Measurements from ENCODE around the gene TBL3. TPM values are rescaled to one million over a fixed set of nuclear protein-coding genes. Genes with fewer than 3 reads are reported as not detected.

Gene TBL3
- polyA plus RNA-seq, 1 donor (not counting 4 experiments of a cell fraction or from before 2014, with no cell fraction given): 27.8 TPM

DNA sequence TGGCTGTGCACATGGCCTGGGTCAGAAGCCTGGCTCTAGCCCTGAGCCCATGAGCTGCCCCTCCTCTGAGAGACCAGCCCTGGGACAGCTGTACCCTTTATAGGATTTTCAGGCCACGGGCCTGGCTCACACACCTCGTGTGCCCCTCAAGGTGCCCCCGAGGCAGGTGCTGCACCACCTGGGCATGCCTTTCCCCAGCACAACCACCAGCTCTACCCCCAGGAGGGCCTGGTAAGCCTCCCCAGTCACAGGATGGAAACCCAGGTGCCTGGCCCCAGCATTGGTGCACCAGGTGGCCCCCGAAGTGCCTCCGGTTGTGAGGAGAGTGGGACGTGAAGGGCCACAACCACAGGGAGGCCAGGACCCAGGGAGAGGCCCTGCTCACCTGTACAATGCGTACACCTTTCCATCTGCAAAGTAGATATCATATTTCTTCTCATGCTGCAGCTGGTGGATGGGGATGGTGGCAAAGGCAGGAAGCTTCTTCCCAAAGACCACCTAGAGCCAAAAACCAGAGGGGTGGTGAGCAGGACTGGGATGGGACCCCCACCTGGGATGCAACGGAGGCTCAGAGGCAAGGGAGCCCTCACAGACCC lies 31.5 kb downstream of the TBL3 start:
- Histone ChIP-seq H2AFZ (ENCODE audit: control insufficient read depth, low read length) (no peak overlapping the region), H3K9me1 (ENCODE audit: control insufficient read depth, extremely low read depth, insufficient read depth, low read length) (no peaks in the 10 kb centered on the region), H3K79me2 (ENCODE audit: control insufficient read depth, insufficient read depth, low read length) (peaks cover 68% of the 10 kb centered on the region), H3K4me3 (ENCODE audit: control insufficient read depth in 2 of 3, extremely low read depth in 1 of 3, insufficient read depth in 2 of 3, low read depth in 1 of 3, low read length in 3 of 3) (no peak overlapping the region), H3K4me2 (ENCODE audit: control insufficient read depth, extremely low read depth, insufficient read depth, low read depth, low read length) (no peak overlapping the region), H3K4me1 (ENCODE audit: control insufficient read depth, extremely low read depth, insufficient read depth, low read length) (peaks cover 27% of the 10 kb centered on the region), H3K27me3 (ENCODE audit: control insufficient read depth, extremely low read depth, insufficient read depth, low read length) (no peaks in the 10 kb centered on the region), H3K27ac (ENCODE audit: control insufficient read depth, insufficient read depth, low read length) (no peak overlapping the region), H3K36me3 (ENCODE audit: control insufficient read depth in 2 of 2, extremely low read depth in 1 of 2, insufficient read depth in 2 of 2, low read length in 2 of 2) (peaks cover 31 to 71% of the 10 kb centered on the region in 2 experiments), H3K9me3 (ENCODE audit: control insufficient read depth, low read depth, low read length) (no peaks in the 10 kb centered on the region), H3K9ac (ENCODE audit: control insufficient read depth, extremely low read depth, insufficient read depth, low read length) (no peak overlapping the region), H4K20me1 (ENCODE audit: control insufficient read depth, extremely low read depth, insufficient read depth, low read length) (peaks cover 58% of the 10 kb centered on the region)
- no peak for FAIRE-seq
- dilution Hi-C loops (cut with MboI; ENCODE audit: extremely low pct_ligation_motif_present, low sequenced_read_pairs): no loop called here
- DNase-seq (ENCODE audit: low read depth, low spot score): no peak
- TF ChIP-seq, protein P1, sequence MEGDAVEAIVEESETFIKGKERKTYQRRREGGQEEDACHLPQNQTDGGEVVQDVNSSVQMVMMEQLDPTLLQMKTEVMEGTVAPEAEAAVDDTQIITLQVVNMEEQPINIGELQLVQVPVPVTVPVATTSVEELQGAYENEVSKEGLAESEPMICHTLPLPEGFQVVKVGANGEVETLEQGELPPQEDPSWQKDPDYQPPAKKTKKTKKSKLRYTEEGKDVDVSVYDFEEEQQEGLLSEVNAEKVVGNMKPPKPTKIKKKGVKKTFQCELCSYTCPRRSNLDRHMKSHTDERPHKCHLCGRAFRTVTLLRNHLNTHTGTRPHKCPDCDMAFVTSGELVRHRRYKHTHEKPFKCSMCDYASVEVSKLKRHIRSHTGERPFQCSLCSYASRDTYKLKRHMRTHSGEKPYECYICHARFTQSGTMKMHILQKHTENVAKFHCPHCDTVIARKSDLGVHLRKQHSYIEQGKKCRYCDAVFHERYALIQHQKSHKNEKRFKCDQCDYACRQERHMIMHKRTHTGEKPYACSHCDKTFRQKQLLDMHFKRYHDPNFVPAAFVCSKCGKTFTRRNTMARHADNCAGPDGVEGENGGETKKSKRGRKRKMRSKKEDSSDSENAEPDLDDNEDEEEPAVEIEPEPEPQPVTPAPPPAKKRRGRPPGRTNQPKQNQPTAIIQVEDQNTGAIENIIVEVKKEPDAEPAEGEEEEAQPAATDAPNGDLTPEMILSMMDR (optimal IDR thresholded peaks at IDR 0.05 in 1 of 3, IDR thresholded peaks at IDR 0.05 in 1 of 3, conservative IDR thresholded peaks at IDR 0.05 in 1 of 3; ENCODE audit: extremely low read depth in 1 of 3, insufficient read depth in 2 of 3, low read length in 3 of 3): no peak
- no peak for TF ChIP-seq EZH2 (IDR thresholded peaks at IDR 0.05; ENCODE audit: low read length)

DNA sequence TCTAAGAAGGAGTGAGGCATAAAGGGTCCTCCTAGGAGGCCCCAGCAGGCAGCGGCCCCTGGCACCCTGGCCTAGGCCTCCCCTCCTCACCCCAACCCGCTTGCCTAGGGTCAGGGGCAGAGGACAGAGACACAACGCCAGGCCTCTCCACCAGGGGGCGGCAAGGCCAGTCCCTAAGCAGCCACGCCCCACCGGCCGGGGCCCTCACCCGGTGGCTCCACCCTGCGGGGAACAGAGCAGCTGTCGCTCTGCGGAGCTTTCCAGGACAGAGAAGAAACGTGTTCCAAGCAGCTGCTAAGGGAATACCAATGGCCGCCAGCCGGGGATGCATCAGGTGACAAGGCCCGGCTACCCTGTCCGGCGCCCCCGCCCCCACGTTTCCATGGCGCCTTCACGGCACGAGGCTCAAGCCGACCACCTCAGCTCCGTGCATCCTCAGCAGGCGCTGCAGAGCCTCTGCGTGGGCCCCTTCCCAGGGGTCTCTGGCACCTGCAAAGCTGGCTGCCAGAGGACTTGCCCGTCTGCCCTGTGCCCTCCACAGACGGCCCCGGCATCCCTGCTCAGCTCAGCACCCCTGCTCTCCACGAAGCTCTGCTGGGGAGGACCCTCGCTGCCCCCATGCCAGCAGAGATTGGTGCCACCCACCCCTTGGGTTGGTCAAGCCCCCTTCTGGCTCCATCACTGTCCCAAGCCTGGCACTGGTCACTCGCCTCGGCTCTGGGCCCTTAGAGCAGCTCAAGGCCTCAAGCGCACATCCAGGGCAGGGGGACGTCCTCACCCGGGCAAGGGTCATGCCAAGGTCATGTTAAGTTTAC lies 32.2 kb downstream of the TBL3 start:
- Histone ChIP-seq H3K4me3 (ENCODE audit: control insufficient read depth in 2 of 3, extremely low read depth in 1 of 3, insufficient read depth in 2 of 3, low read depth in 1 of 3, low read length in 3 of 3) (no peak overlapping the region), H3K79me2 (ENCODE audit: control insufficient read depth, insufficient read depth, low read length) (peaks cover 75% of the 10 kb centered on the region), H3K36me3 (ENCODE audit: control insufficient read depth in 2 of 2, extremely low read depth in 1 of 2, insufficient read depth in 2 of 2, low read length in 2 of 2) (peaks cover 27 to 74% of the 10 kb centered on the region in 2 experiments), H3K27me3 (ENCODE audit: control insufficient read depth, extremely low read depth, insufficient read depth, low read length) (no peaks in the 10 kb centered on the region), H3K4me2 (ENCODE audit: control insufficient read depth, extremely low read depth, insufficient read depth, low read depth, low read length) (no peak overlapping the region), H3K27ac (ENCODE audit: control insufficient read depth, insufficient read depth, low read length) (no peak overlapping the region), H3K9me3 (ENCODE audit: control insufficient read depth, low read depth, low read length) (no peaks in the 10 kb centered on the region), H3K9ac (ENCODE audit: control insufficient read depth, extremely low read depth, insufficient read depth, low read length) (no peak overlapping the region), H3K4me1 (ENCODE audit: control insufficient read depth, extremely low read depth, insufficient read depth, low read length) (peaks cover 29% of the 10 kb centered on the region), H4K20me1 (ENCODE audit: control insufficient read depth, extremely low read depth, insufficient read depth, low read length) (peaks cover 58% of the 10 kb centered on the region), H3K9me1 (ENCODE audit: control insufficient read depth, extremely low read depth, insufficient read depth, low read length) (no peaks in the 10 kb centered on the region), H2AFZ (ENCODE audit: control insufficient read depth, low read length) (no peak overlapping the region)
- no peak for DNase-seq (ENCODE audit: low read depth, low spot score)
- FAIRE-seq: no peak
- TF ChIP-seq, protein P1 (optimal IDR thresholded peaks at IDR 0.05 in 1 of 3, IDR thresholded peaks at IDR 0.05 in 1 of 3, conservative IDR thresholded peaks at IDR 0.05 in 1 of 3; ENCODE audit: extremely low read depth in 1 of 3, insufficient read depth in 2 of 3, low read length in 3 of 3): peak; percentile 89 to 98 (median 94)
- no peak for TF ChIP-seq EZH2 (IDR thresholded peaks at IDR 0.05; ENCODE audit: low read length)
- dilution Hi-C loops (cut with MboI; ENCODE audit: extremely low pct_ligation_motif_present, low sequenced_read_pairs): no loop called here

All from keratinocyte (primary cell).